GM23248 (cell line): Measurements from ENCODE around the gene ZNF275. TPM values are rescaled to one million over a fixed set of nuclear protein-coding genes. Genes with fewer than 3 reads are reported as not detected.

ENCODE experiments used
- DNase-seq: peaks from one replicate; pipeline ENCODE4 v3.0.0-alpha.2; 2015
- H2AFZ ChIP-seq: fragments of 200-600 bp; sonication (generic); 2 replicates; pipeline ENCODE4 v1.6.1; 2016; ENCODE audit warnings: antibody characterized with exemption
- H3F3A ChIP-seq: fragments of 200-600 bp; sonication (generic); 2 replicates; pipeline ENCODE4 v1.6.1; 2016; ENCODE audit warnings: mild to moderate bottlenecking, antibody characterized with exemption, mixed run types; ENCODE audit not compliant: insufficient read depth
- H3K27ac ChIP-seq: fragments of 200-600 bp; sonication (generic); 2 replicates; pipeline ENCODE4 v1.5.1; 2016; ENCODE audit warnings: mild to moderate bottlenecking
- H3K27me3 ChIP-seq: fragments of 200-600 bp; sonication (generic); replicated peaks from 2 replicates; pipeline ENCODE4 v1.6.1; 2016; ENCODE audit warnings: mild to moderate bottlenecking; ENCODE audit not compliant: insufficient read depth
- H3K36me3 ChIP-seq: fragments of 200-600 bp; sonication (generic); 2 replicates; pipeline ENCODE4 v1.6.1; 2016; ENCODE audit warnings: low read depth, mild to moderate bottlenecking
- H3K4me1 ChIP-seq: fragments of 200-600 bp; sonication (generic); 2 replicates; pipeline ENCODE4 v1.6.1; 2016; ENCODE audit warnings: mild to moderate bottlenecking; ENCODE audit not compliant: insufficient read depth
- H3K4me2 ChIP-seq: fragments of 200-600 bp; sonication (generic); one replicate; pipeline ENCODE4 v1.6.1; 2016; ENCODE audit warnings: mild to moderate bottlenecking; ENCODE audit not compliant: unreplicated experiment
- H3K4me3 ChIP-seq: fragments of 200-600 bp; sonication (generic); 2 replicates; pipeline ENCODE4 v1.5.1; 2016; ENCODE audit warnings: mild to moderate bottlenecking
- H3K79me2 ChIP-seq: fragments of 200-600 bp; sonication (generic); 2 replicates; pipeline ENCODE4 v1.6.1; 2016; ENCODE audit warnings: mild to moderate bottlenecking; ENCODE audit not compliant: insufficient read depth
- H3K9ac ChIP-seq: fragments of 200-600 bp; sonication (generic); 2 replicates; pipeline ENCODE4 v1.6.1; 2016; ENCODE audit warnings: mild to moderate bottlenecking
- H3K9me2 ChIP-seq: fragments of 200-600 bp; sonication (generic); 2 replicates; pipeline ENCODE4 v1.6.1; 2016; ENCODE audit warnings: mixed run types, mild to moderate bottlenecking, moderate library complexity; ENCODE audit not compliant: insufficient read depth
- H3K9me3 ChIP-seq: fragments of 200-600 bp; sonication (generic); one replicate; pipeline ENCODE4 v1.6.1; 2017; ENCODE audit warnings: low read depth
- H4K20me1 ChIP-seq: fragments of 200-600 bp; sonication (generic); 2 replicates; pipeline ENCODE4 v1.6.0; 2016; ENCODE audit not compliant: insufficient read depth
- EZH2 ChIP-seq: fragments of 200-600 bp; sonication (generic); IDR thresholded peaks from 2 replicates; pipeline ENCODE4 v1.6.1; 2018; ENCODE audit warnings: antibody characterized with exemption, mild to moderate bottlenecking; ENCODE audit not compliant: insufficient read depth, poor library complexity, severe bottlenecking
- EZH2phosphoT487 ChIP-seq: fragments of 200-600 bp; sonication (generic); IDR thresholded peaks from 2 replicates; pipeline ENCODE4 v1.6.1; 2018; ENCODE audit warnings: antibody characterized with exemption, moderate library complexity, mild to moderate bottlenecking, low read depth; ENCODE audit not compliant: insufficient read depth
- WGBS, 2 experiments: methylation state at CpG; one replicate each; pipeline ENCODE4 v1.1.6; 2015 to 2017; ENCODE audit warnings: low lambda C conversion rate in 2 of 2, low coverage in 1 of 2; ENCODE audit errors: missing lambda C conversion rate in 2 of 2; 5-methylcytosine and 5-hydroxymethylcytosine counted together
- in situ Hi-C: fragments of 300-500 bp; cut with MboI; formaldehyde crosslinking; loops from 2 replicates; pipeline ENCODE4 v1.15.0; 2020
- polyA plus RNA-seq: library from polyadenylated mRNA; unstranded; fragments of >200 nt; fragmentation: Nextera tagmentation; extraction: Ambion mirVana; gene quantifications from 2 replicates; pipeline ENCODE4 v1.2.1, GENCODE V29; 2016
- total RNA-seq: library from RNA; depleted of rRNA; stranded (reverse); fragments of >200 nt; shearing (Covaris generic); gene quantifications from 2 replicates; pipeline ENCODE4 v1.2.3, GENCODE V29; 2014

ZNF275 gene
- total and polyA plus RNA-seq, 2 experiments from 2014 or later: 6.5 to 11.5 TPM

DNA sequence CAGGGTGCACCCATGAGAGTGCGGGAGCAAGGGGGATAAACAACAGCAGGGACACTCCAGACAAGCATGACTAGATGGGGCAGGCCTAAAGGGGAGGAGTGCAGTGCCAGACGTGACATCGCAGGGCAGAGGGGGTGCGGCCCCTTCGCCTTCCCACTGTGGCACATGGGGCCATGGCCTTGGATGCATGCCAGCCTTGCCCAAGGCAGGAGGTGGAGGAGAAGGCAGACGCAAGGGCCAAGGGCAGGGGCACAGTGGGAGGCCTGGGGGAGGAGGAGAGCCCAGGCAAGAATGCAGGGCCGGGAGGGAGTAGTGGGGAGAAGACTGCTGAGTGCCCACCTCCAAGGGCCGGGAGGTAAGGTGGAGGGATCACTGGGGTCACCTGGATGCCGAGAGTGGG lies 45.6 kb downstream of the ZNF275 start:
- Histone ChIP-seq H3K9me2 (no peaks in the 10 kb centered on the region), H3K4me2 (no peak overlapping the region), H3K79me2 (no peaks in the 10 kb centered on the region), H3K27ac (no peak overlapping the region), H3F3A (no peaks in the 10 kb centered on the region), H4K20me1 (no peaks in the 10 kb centered on the region), H3K4me3 (no peak overlapping the region), H3K9ac (no peak overlapping the region), H3K36me3 (no peaks in the 10 kb centered on the region), H3K9me3 (no peaks in the 10 kb centered on the region), H3K4me1 (peaks cover 3% of the 10 kb centered on the region), H3K27me3 (no peaks in the 10 kb centered on the region), H2AFZ (no peak overlapping the region)
- no peak for DNase-seq
- TF ChIP-seq EZH2phosphoT487 (no peak), EZH2 (no peak)
- in situ Hi-C loops: no loop called here
- WGBS, 2 experiments: 79 to 97% methylated on average over 6 to 9 of the region's 9 CpGs

DNA sequence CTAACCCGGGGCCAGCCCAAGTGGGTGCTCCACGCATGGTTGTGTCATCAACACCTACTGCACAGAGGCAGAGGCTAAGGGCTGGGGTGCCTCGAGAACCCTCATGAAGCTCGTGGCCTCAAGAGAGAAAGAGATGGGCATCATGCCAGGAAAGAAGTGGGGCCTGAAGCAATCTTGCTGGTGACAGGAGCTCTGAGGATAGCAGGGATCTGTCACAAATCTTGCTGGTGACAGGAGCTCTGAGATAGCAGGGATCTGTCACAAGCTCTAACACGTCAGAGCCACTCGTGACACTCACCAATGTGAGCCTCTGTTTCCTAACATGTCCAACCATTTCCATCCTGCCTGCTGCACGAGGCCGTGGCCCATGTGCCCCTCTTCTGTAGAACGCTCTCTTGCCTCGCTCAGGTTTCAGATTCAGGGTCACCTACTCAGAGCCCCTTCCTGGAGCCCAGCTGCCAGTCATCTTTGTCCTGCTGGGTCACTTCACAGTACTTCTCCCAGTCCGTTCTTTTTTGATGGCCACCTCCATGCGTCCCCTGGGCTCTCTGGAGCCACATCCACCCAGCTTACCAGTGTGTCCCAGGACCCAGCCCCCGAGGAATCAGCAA lies 46.1 kb downstream of the ZNF275 start:
- no peaks in the 10 kb centered on the region for H3K9me3 ChIP-seq
- no peaks in the 10 kb centered on the region for H3K36me3 ChIP-seq
- TF ChIP-seq EZH2: no peak
- H2AFZ ChIP-seq: no peak overlapping the region
- WGBS, 2 experiments: 79 to 81% methylated on average over 9 to 11 of the region's 13 CpGs
- H3K79me2 ChIP-seq: no peaks in the 10 kb centered on the region
- no peak for DNase-seq
- no peaks in the 10 kb centered on the region for H4K20me1 ChIP-seq
- H3K9me2 ChIP-seq: no peaks in the 10 kb centered on the region
- no peaks in the 10 kb centered on the region for H3K27me3 ChIP-seq
- H3K4me2 ChIP-seq: no peak overlapping the region
- peaks cover 3% of the 10 kb centered on the region for H3K4me1 ChIP-seq
- no peak overlapping the region for H3K27ac ChIP-seq
- in situ Hi-C loops: no loop called here
- no peaks in the 10 kb centered on the region for H3F3A ChIP-seq
- H3K4me3 ChIP-seq: no peak overlapping the region
- H3K9ac ChIP-seq: no peak overlapping the region

DNA sequence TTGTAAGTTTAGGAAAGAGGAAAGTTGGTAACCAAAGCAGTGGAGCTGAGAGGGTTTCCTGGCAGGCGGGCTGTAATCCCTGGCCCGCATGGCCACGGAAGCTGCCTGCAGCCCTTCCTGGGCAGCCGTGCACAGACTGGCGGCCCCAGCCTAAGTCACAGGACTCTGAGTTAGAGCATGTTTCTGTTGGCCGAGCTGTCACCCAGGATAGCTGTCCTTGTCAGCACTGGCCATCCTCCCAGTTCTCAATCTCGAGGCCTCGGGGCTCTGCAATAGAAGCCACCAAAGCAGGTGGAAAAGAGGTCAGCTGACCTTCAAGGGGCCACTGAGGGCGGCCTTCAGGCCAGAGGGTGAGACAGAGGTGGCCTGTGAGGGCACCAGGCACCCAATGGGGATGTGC lies 46.7 kb downstream of the ZNF275 start:
- H3K9me3 ChIP-seq: no peaks in the 10 kb centered on the region
- no peaks in the 10 kb centered on the region for H3K9me2 ChIP-seq
- H3K79me2 ChIP-seq: no peaks in the 10 kb centered on the region
- no peak overlapping the region for H3K4me2 ChIP-seq
- H3F3A ChIP-seq: no peaks in the 10 kb centered on the region
- no peak overlapping the region for H3K27ac ChIP-seq
- H3K4me1 ChIP-seq: peaks cover 3% of the 10 kb centered on the region
- DNase-seq: peak; percentile 8
- H3K9ac ChIP-seq: no peak overlapping the region
- TF ChIP-seq EZH2: no peak
- no peak for TF ChIP-seq EZH2phosphoT487
- H2AFZ ChIP-seq: no peak overlapping the region
- in situ Hi-C loops: no loop called here
- WGBS, 2 experiments: 29 to 37% methylated on average over 7 to 9 of the region's 9 CpGs
- H3K36me3 ChIP-seq: no peaks in the 10 kb centered on the region
- H4K20me1 ChIP-seq: no peaks in the 10 kb centered on the region
- H3K4me3 ChIP-seq: no peak overlapping the region
- no peaks in the 10 kb centered on the region for H3K27me3 ChIP-seq

DNA sequence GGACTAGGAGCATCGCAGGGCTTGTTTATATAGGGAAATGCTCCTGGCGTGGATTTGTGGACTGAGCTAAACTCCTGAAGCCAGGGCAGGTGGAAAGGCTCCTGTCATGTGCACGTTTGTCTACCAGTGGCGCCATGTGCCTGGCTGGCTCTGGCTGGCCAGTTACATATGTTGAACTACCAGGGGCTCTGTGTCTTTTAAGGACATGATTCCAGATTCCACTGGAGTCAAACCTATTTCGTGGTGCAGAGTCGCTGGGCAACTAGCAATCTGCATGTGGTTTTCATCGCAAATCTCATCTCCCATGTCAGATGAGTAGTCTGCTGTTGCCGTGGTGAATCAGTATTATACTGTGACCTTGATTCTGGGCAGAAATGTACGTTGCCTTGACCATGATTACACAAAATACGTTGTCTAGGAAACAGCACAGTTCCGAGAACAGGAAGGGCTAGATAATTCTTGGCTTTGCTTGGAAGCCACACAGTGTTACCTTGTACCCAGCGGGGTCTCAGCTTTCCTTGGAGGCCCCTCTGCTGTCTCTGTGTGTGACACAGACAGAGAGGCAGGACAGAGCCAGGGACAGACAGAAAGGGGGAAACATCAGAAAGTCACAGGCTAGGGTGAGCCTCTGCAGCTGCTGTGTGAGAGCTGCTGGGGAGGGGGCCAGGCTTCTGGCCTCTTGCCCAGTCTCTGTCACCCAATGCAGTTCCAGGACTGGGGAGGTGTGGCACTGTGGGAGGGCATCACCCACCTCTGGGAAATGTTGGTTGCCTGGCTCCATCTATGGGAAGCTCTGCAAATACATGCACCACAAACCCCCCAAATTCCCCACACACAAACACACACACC lies 48.0 kb downstream of the ZNF275 start:
- in situ Hi-C loops: no loop called here
- H2AFZ ChIP-seq: no peak overlapping the region
- no peaks in the 10 kb centered on the region for H3K79me2 ChIP-seq
- peak; percentile 89 for DNase-seq
- H3F3A ChIP-seq: no peaks in the 10 kb centered on the region
- no peaks in the 10 kb centered on the region for H4K20me1 ChIP-seq
- no peaks in the 10 kb centered on the region for H3K9me3 ChIP-seq
- TF ChIP-seq EZH2phosphoT487 (no peak), EZH2 (no peak)
- peak overlapping the region; percentile 78 for H3K27ac ChIP-seq
- H3K4me3 ChIP-seq: no peak overlapping the region
- H3K27me3 ChIP-seq: no peaks in the 10 kb centered on the region
- peak overlapping the region; percentile 86 for H3K9ac ChIP-seq
- H3K4me1 ChIP-seq: peaks cover 3% of the 10 kb centered on the region
- no peaks in the 10 kb centered on the region for H3K9me2 ChIP-seq
- H3K4me2 ChIP-seq: peak overlapping the region; percentile 42
- 25 to 30% methylated on average over 12 of the region's 12 CpGs for WGBS, 2 experiments
- no peaks in the 10 kb centered on the region for H3K36me3 ChIP-seq
